GM12891 (cell line): Measurements from ENCODE around the gene HEMK1.

Source experiments
- DNase-seq: peaks from one replicate; pipeline ENCODE4 v3.0.0; 2011; ENCODE audit warnings: low spot score; ENCODE audit not compliant: insufficient read length
- FAIRE-seq: peaks from 2 replicates; lab custom pipeline; 2011; peaks lifted over from hg19 to GRCh38; lab: Jason Lieb, UNC
- PAX5 ChIP-seq: IDR thresholded peaks from 2 replicates; pipeline ENCODE4 v1.6.1; 2011; ENCODE audit warnings: low read length, moderate library complexity, mild to moderate bottlenecking; ENCODE audit not compliant: insufficient read depth, severe bottlenecking
- POLR2A ChIP-seq: IDR thresholded peaks from 2 replicates; pipeline ENCODE4 v1.6.1; 2011; ENCODE audit warnings: low read depth, low read length, control low read depth
- POLR2AphosphoS5 ChIP-seq: IDR thresholded peaks from 2 replicates; pipeline ENCODE4 v1.6.1; 2011; ENCODE audit warnings: low read depth, low read length, control low read depth
- POU2F2 ChIP-seq: IDR thresholded peaks from 2 replicates; pipeline ENCODE4 v1.6.1; 2011; ENCODE audit warnings: low read depth, mild to moderate bottlenecking, control low read depth, low read length, moderate library complexity
- SPI1 ChIP-seq: IDR thresholded peaks from 2 replicates; pipeline ENCODE4 v1.6.1; 2011; ENCODE audit warnings: low read depth, low read length, control low read depth
- TAF1 ChIP-seq: IDR thresholded peaks from 2 replicates; pipeline ENCODE4 v1.6.1; 2011; ENCODE audit warnings: low read depth, low read length, control low read depth

Gene HEMK1

GRCh38 chr3:50620420-50620819 lies 51.1 kb downstream of the HEMK1 start:
- TF ChIP-seq SPI1 (peak; percentile 58), POLR2A (no peak)
- no peak for FAIRE-seq
- no peak for DNase-seq

GRCh38 chr3:50620820-50621219 lies 51.5 kb downstream of the HEMK1 start:
- no peak for DNase-seq
- no peak for FAIRE-seq
- TF ChIP-seq SPI1: no peak
- no peak for TF ChIP-seq POLR2A
- TF ChIP-seq TAF1: no peak
- TF ChIP-seq POLR2AphosphoS5: no peak
- no peak for TF ChIP-seq PAX5
- TF ChIP-seq POU2F2: no peak

GRCh38 chr3:50622881-50623280 lies 53.6 kb downstream of the HEMK1 start:
- FAIRE-seq: no peak
- TF ChIP-seq POU2F2: no peak
- TF ChIP-seq PAX5: no peak
- DNase-seq: no peak

- DNase-seq (no peak), FAIRE-seq (peak; percentile 97)
- TF ChIP-seq PAX5: no peak
- TF ChIP-seq TAF1: no peak
- peak; percentile 56; the same call in 1 of the 2 replicates for TF ChIP-seq POU2F2
- TF ChIP-seq POLR2A: no peak
Measured at GRCh38 chr3:50623840-50624474, 54.6 kb downstream of the HEMK1 start.

GRCh38 chr3:50624634-50625033 lies 55.3 kb downstream of the HEMK1 start:
- DNase-seq (no peak), FAIRE-seq (peak; percentile 26)
- TF ChIP-seq PAX5: no peak

- TF ChIP-seq POLR2A (no peak), PAX5 (no peak), POU2F2 (no peak), TAF1 (no peak)
- FAIRE-seq (no peak), DNase-seq (no peak)
Measured at GRCh38 chr3:50625231-50626182, 56.2 kb downstream of the HEMK1 start.

- no peak for TF ChIP-seq POLR2A
- no peak for TF ChIP-seq SPI1
- no peak for TF ChIP-seq POU2F2
- no peak for TF ChIP-seq PAX5
- TF ChIP-seq TAF1: no peak
- TF ChIP-seq POLR2AphosphoS5: no peak
- no peak for FAIRE-seq
- DNase-seq: no peak
Measured at GRCh38 chr3:50626401-50626800, 57.1 kb downstream of the HEMK1 start.

GRCh38 chr3:50627407-50628051 lies 58.2 kb downstream of the HEMK1 start:
- FAIRE-seq: peak; percentile 60
- TF ChIP-seq TAF1 (no peak), POLR2AphosphoS5 (no peak), PAX5 (no peak), SPI1 (no peak)
- DNase-seq: peak; percentile 27

GRCh38 chr3:50628601-50629000 lies 59.3 kb downstream of the HEMK1 start:
- no peak for DNase-seq
- TF ChIP-seq PAX5 (no peak), TAF1 (no peak), POU2F2 (no peak), SPI1 (no peak), POLR2A (no peak), POLR2AphosphoS5 (no peak)
- FAIRE-seq: no peak

- peak; percentile 5 for FAIRE-seq
- no peak for DNase-seq
- no peak for TF ChIP-seq TAF1
Measured at GRCh38 chr3:50630394-50630793, 61.1 kb downstream of the HEMK1 start.

GRCh38 chr3:50630877-50631276 lies 61.6 kb downstream of the HEMK1 start:
- FAIRE-seq (no peak), DNase-seq (no peak)
- TF ChIP-seq POLR2AphosphoS5 (no peak), TAF1 (no peak), SPI1 (no peak), PAX5 (no peak), POLR2A (no peak), POU2F2 (no peak)
